Mesenchymal stem cell (in vitro differentiated cells and primary cell): ENCODE measurements around the gene POLR2J2.
"Not testable (repeated sequence)": the region's sequence is repeated elsewhere in the genome, so short reads cannot be mapped to it uniquely, and the experiment has no call there.

Experiments used
- DNase-seq: peaks from one replicate; pipeline ENCODE4 v3.0.0-alpha.2; 2013
- H2AFZ ChIP-seq: one replicate; pipeline ENCODE4 v1.6.1; 2013; ENCODE audit warnings: low read depth, mild to moderate bottlenecking, control low read depth, inconsistent platforms, low read length, moderate library complexity
- H2AK5ac ChIP-seq: 2 replicates; pipeline ENCODE4 v1.6.1; 2013; ENCODE audit warnings: low read length, moderate library complexity, mild to moderate bottlenecking, inconsistent platforms; ENCODE audit not compliant: severe bottlenecking
- H2BK120ac ChIP-seq: one replicate; pipeline ENCODE4 v1.6.1; 2013; ENCODE audit warnings: low read depth, mild to moderate bottlenecking, inconsistent platforms, low read length, moderate library complexity
- H2BK12ac ChIP-seq, 2 experiments: one replicate each; pipeline ENCODE4 v1.6.1; 2013; ENCODE audit warnings: inconsistent platforms in 2 of 2, low read length in 2 of 2, mild to moderate bottlenecking in 2 of 2, moderate library complexity in 2 of 2, control low read depth in 1 of 2
- H2BK15ac ChIP-seq: one replicate; pipeline ENCODE4 v1.6.1; 2013; ENCODE audit warnings: mild to moderate bottlenecking, low read depth, inconsistent platforms; ENCODE audit not compliant: poor library complexity, severe bottlenecking
- H2BK5ac ChIP-seq: 2 replicates; pipeline ENCODE4 v1.6.1; 2013; ENCODE audit warnings: low read depth, mild to moderate bottlenecking, low read length, control low read depth, inconsistent platforms; ENCODE audit not compliant: poor library complexity, severe bottlenecking
- H3K14ac ChIP-seq, 2 experiments: one replicate each; pipeline ENCODE4 v1.6.1; 2013; ENCODE audit warnings: inconsistent platforms in 2 of 2, low read length in 2 of 2, control low read depth in 1 of 2, mild to moderate bottlenecking in 1 of 2, moderate library complexity in 1 of 2
- H3K18ac ChIP-seq, 2 experiments: one replicate each; pipeline ENCODE4 v1.6.1; 2013; ENCODE audit warnings: inconsistent platforms in 2 of 2, low read length in 2 of 2, control low read depth in 1 of 2, low read depth in 1 of 2, mild to moderate bottlenecking in 1 of 2
- H3K23ac ChIP-seq, 2 experiments: one replicate each; pipeline ENCODE4 v1.6.1; 2013; ENCODE audit warnings: inconsistent platforms in 2 of 2, low read length in 2 of 2, mild to moderate bottlenecking in 2 of 2, moderate library complexity in 2 of 2, control low read depth in 1 of 2
- H3K27ac ChIP-seq: 2 replicates; pipeline ENCODE4 v1.5.1; 2013; ENCODE audit warnings: mild to moderate bottlenecking, moderate library complexity, low read length, control low read depth, inconsistent platforms; ENCODE audit not compliant: poor library complexity, severe bottlenecking
- H3K27me3 ChIP-seq, 2 experiments: 2 replicates each; pipeline versions ENCODE4 v1.6.1 to v1.7.0; 2013; ENCODE audit warnings: low read length in 2 of 2, mild to moderate bottlenecking in 2 of 2, moderate library complexity in 2 of 2, control low read depth in 1 of 2, inconsistent platforms in 1 of 2; ENCODE audit not compliant: control insufficient read depth in 1 of 2, insufficient read depth in 1 of 2
- H3K36me3 ChIP-seq, 2 experiments: 2 replicates each; pipeline versions ENCODE4 v1.6.1 to v1.7.0; 2013; ENCODE audit warnings: low read length in 2 of 2, control low read depth in 1 of 2, inconsistent platforms in 1 of 2, low read depth in 1 of 2, mild to moderate bottlenecking in 1 of 2; ENCODE audit not compliant: insufficient read depth in 2 of 2, control insufficient read depth in 1 of 2
- H3K4ac ChIP-seq, 2 experiments: one replicate each; pipeline ENCODE4 v1.6.1; 2013; ENCODE audit warnings: inconsistent platforms in 2 of 2, low read length in 2 of 2, mild to moderate bottlenecking in 2 of 2, moderate library complexity in 2 of 2, control low read depth in 1 of 2, low read depth in 1 of 2
- H3K4me1 ChIP-seq: 2 replicates; pipeline ENCODE4 v1.6.1; 2013; ENCODE audit warnings: low read depth, low read length, control low read depth; ENCODE audit not compliant: control insufficient read depth, insufficient read depth
- H3K4me2 ChIP-seq: 2 replicates; pipeline ENCODE4 v1.6.1; 2013; ENCODE audit warnings: low read length, mild to moderate bottlenecking, inconsistent platforms; ENCODE audit not compliant: poor library complexity, severe bottlenecking
- H3K4me3 ChIP-seq, 2 experiments: 2 replicates each; pipeline versions ENCODE4 v1.5.1 to v1.7.0; 2013; ENCODE audit warnings: low read length in 2 of 2, mild to moderate bottlenecking in 2 of 2, control low read depth in 1 of 2, low read depth in 1 of 2; ENCODE audit not compliant: insufficient read depth in 1 of 2
- H3K79me1 ChIP-seq: replicated peaks from 2 replicates; pipeline ENCODE4 v1.6.1; 2013; ENCODE audit warnings: mild to moderate bottlenecking, control low read depth, low read length, inconsistent platforms; ENCODE audit not compliant: poor library complexity, severe bottlenecking
- H3K9ac ChIP-seq: 2 replicates; pipeline ENCODE4 v1.7.0; 2013; ENCODE audit warnings: mild to moderate bottlenecking, low read length, moderate library complexity
- H3K9me3 ChIP-seq: 2 replicates; pipeline ENCODE4 v1.7.0; 2013; ENCODE audit warnings: mild to moderate bottlenecking, low read length; ENCODE audit not compliant: control insufficient read depth
- H4K8ac ChIP-seq: one replicate; pipeline ENCODE4 v1.6.1; 2013; ENCODE audit warnings: inconsistent platforms, mild to moderate bottlenecking, low read length, moderate library complexity
- H4K91ac ChIP-seq: one replicate; pipeline ENCODE4 v1.6.1; 2013; ENCODE audit warnings: mild to moderate bottlenecking, low read length, inconsistent platforms
- whole genome bisulfite sequencing: methylation state at CpG from one replicate; pipeline ENCODE4 v1.1.7; 2013; ENCODE audit warnings: mixed read lengths; 5-methylcytosine and 5-hydroxymethylcytosine counted together

The POLR2J2 gene

DNA sequence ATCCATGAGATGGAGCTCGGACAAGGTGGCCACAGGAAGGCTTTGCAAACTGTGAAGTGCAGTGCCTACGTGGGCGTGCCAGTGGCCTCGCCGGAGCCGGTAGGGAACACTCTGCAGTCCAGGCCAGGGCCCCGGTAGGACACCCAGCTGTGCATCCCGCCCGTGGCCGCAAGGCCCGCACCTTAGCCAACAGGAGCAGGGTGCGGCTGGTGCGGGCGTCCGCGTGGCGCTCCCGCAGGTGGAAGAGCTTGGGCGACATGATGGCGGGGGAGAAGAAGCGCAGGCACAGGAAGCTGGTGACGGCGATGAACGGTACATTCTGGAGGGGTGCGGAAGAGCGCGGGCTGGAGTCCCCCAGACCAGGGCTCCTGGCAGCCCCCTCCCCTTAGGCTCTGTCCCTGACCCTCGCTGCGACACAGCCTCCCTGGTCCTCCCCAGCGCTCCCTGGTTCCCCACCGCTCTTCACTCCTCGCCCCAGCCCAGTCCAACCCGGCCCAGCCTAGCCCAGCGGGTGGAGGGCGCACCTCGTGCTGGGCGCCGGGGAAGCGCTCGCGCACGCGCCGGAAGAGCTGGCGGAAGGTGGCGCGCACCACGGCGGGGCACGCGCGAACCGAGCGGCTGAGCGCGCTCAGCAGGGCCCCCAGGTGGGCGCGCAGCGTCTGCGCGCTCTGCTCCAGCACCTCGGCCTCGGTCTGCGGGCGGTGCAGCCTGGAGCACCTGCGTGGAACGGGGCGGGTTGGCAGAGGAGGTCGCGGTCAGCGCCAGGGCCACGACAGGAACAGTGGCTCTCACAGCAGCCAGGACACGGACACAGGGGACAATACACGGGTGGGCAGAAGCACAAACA, 18.2 kb upstream of the POLR2J2 start:
- not testable (repeated sequence) for H4K8ac ChIP-seq, H3K18ac ChIP-seq, H3K36me3 ChIP-seq, H3K9ac ChIP-seq, H3K79me1 ChIP-seq, H2BK120ac ChIP-seq, H3K23ac ChIP-seq, H3K4me3 ChIP-seq, H3K27me3 ChIP-seq, H3K4ac ChIP-seq, DNase-seq, H2BK15ac ChIP-seq, H2BK12ac ChIP-seq, H4K91ac ChIP-seq, H2BK5ac ChIP-seq, H3K4me1 ChIP-seq, H2AFZ ChIP-seq, H2AK5ac ChIP-seq, H3K4me2 ChIP-seq, H3K27ac ChIP-seq, H3K14ac ChIP-seq, H3K9me3 ChIP-seq
- no CpG with 5 or more reads among the region's 74 CpGs for WGBS

DNA sequence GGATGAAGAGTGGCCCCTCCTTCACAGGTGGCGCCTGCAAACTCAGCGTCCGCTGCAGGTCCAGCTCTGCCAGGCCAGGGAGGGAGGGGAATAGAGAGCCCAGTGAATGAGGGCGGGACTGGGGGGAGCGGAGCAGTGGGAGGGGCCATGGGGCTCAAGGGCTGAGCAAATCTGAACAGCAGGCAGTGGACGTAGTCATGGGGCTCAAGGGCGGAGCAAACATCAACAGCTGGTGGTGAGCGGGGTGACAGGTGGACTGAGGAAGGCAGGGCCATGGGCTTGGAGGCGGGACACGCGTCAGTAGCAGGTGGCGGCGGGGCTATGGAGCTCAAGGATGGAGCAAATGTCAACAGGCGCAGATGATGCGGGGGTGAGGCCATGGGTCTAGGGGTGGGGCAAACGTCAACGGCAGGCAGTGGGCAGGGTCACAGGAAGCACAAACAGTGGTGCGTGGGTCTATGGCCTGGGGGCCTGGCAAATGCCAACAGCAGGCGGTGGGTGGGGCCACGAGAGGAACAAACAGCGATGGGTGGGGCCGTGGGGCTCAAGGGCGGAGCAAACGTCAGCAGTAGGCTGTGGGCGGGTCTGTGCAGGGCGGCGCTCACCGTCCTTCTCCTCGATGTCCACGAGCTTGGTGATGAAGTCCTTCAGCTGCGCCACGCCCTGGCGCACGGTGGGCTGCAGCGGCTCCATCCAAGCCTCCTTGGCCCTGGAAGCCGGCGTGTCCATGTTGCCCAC, 17.0 kb upstream of the POLR2J2 start:
- H2BK12ac ChIP-seq, DNase-seq, H3K9ac ChIP-seq, H3K27ac ChIP-seq, H3K36me3 ChIP-seq, H4K91ac ChIP-seq, H3K4me3 ChIP-seq, H3K79me1 ChIP-seq, H3K4me1 ChIP-seq, H3K4me2 ChIP-seq, H2AFZ ChIP-seq, H4K8ac ChIP-seq, H2AK5ac ChIP-seq, H3K27me3 ChIP-seq, H2BK15ac ChIP-seq, H3K18ac ChIP-seq, H3K4ac ChIP-seq, H3K14ac ChIP-seq, H3K9me3 ChIP-seq, H2BK5ac ChIP-seq, H3K23ac ChIP-seq, H2BK120ac ChIP-seq: not testable (repeated sequence)
- no CpG with 5 or more reads among the region's 37 CpGs for WGBS

DNA sequence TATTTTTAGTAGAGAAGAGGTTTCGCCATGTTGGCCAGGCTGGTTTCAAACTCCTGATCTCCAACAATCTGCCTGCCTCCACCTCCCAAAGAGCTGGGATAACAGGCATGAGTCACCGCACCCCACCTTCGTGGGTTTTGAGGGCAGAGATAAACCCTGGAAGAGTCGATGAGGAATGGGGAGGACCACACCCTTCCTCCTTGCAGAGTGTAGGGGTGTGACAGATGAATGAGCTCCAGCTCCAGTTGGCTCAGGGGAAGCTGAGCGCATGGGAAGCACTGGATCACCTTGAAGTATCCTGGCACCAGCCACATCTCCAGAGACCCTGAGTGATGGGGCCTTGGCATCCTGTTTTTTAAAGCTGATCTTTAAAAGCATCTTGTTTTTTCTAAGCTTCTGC, 11.1 kb upstream of the POLR2J2 start:
- not testable (repeated sequence) for H3K9me3 ChIP-seq, H2BK12ac ChIP-seq, DNase-seq, H2BK5ac ChIP-seq, H3K27me3 ChIP-seq, H3K4me1 ChIP-seq, H3K4ac ChIP-seq, H2BK120ac ChIP-seq, H4K8ac ChIP-seq, H3K9ac ChIP-seq, H3K36me3 ChIP-seq, H2BK15ac ChIP-seq, H3K79me1 ChIP-seq, H3K27ac ChIP-seq, H3K14ac ChIP-seq, H4K91ac ChIP-seq, H2AK5ac ChIP-seq, H3K18ac ChIP-seq, H3K4me2 ChIP-seq, H3K4me3 ChIP-seq, H3K23ac ChIP-seq, H2AFZ ChIP-seq
- WGBS, result no CpG with 5 or more reads among the region's 5 CpGs

DNA sequence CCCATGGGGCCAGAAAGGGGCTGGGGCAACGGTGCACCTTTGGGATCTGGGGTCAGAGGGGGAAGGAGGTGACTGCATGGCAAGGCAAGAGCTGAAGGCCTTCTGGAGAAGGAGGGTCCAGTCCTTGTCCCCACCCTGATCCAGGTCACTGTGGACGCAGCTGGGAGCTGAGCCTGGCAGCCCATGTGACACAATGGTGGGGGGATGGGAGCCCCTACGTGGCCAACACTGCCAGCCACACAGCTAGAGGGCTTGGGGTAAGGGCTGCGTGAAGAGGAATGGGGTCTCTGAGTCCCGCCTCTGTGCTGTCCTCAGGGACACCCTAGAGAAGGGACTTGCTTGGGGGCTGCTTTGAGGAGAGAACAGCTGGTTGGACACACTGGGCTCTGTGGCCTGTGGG, 9.3 kb upstream of the POLR2J2 start:
- H2AFZ ChIP-seq, H3K36me3 ChIP-seq, H2BK15ac ChIP-seq, H3K4me3 ChIP-seq, H4K91ac ChIP-seq, H2BK5ac ChIP-seq, H3K4me1 ChIP-seq, H3K9ac ChIP-seq, H4K8ac ChIP-seq, H3K14ac ChIP-seq, H3K4me2 ChIP-seq, DNase-seq, H2AK5ac ChIP-seq, H3K4ac ChIP-seq, H3K79me1 ChIP-seq, H3K27me3 ChIP-seq, H3K23ac ChIP-seq, H3K27ac ChIP-seq, H2BK120ac ChIP-seq, H3K9me3 ChIP-seq, H2BK12ac ChIP-seq, H3K18ac ChIP-seq: not testable (repeated sequence)
- WGBS, result no CpG with 5 or more reads among the region's 5 CpGs
